Astrocyte (in vitro differentiated cells and primary cell): Measurements from ENCODE around the gene PPP6R2. TPM values are rescaled to one million over a fixed set of nuclear protein-coding genes. Genes with fewer than 3 reads are reported as not detected.

Experiments used
- DNase-seq: peaks from one replicate; pipeline ENCODE4 v3.0.0-alpha.2; 2010; ENCODE audit warnings: low read depth
- FAIRE-seq: peaks from 2 replicates; lab custom pipeline; 2011; peaks lifted over from hg19 to GRCh38; lab: Jason Lieb, UNC
- H2AFZ ChIP-seq: 2 replicates; pipeline ENCODE4 v1.6.0; 2012; ENCODE audit warnings: low read depth, low read length, inconsistent platforms
- H3K27ac ChIP-seq: 2 replicates; pipeline ENCODE4 v1.5.1; 2011; ENCODE audit warnings: low read depth, low read length, inconsistent platforms
- H3K27me3 ChIP-seq: 2 replicates; pipeline ENCODE4 v1.6.0; 2011; ENCODE audit warnings: low read length, inconsistent platforms; ENCODE audit not compliant: insufficient read depth
- H3K36me3 ChIP-seq: 2 replicates; pipeline ENCODE4 v1.5.1; 2011; ENCODE audit warnings: low read length, inconsistent platforms; ENCODE audit not compliant: insufficient read depth
- H3K4me1 ChIP-seq: 2 replicates; pipeline ENCODE4 v1.5.1; 2011; ENCODE audit warnings: low read length, inconsistent platforms; ENCODE audit not compliant: insufficient read depth
- H3K4me2 ChIP-seq: 2 replicates; pipeline ENCODE4 v1.6.0; 2012; ENCODE audit warnings: low read length, inconsistent platforms
- H3K4me3 ChIP-seq: 2 replicates; pipeline ENCODE4 v1.5.1; 2011; ENCODE audit warnings: low read depth, mild to moderate bottlenecking, low read length, inconsistent platforms; ENCODE audit not compliant: insufficient read depth
- H3K79me2 ChIP-seq: 2 replicates; pipeline ENCODE4 v1.6.0; 2012; ENCODE audit warnings: mild to moderate bottlenecking, low read length, inconsistent platforms; ENCODE audit not compliant: insufficient read depth
- H3K9ac ChIP-seq: 2 replicates; pipeline ENCODE4 v1.6.0; 2012; ENCODE audit warnings: mild to moderate bottlenecking, low read length, inconsistent platforms
- H3K9me3 ChIP-seq: 2 replicates; pipeline ENCODE4 v1.5.1; 2012; ENCODE audit warnings: low read depth, mild to moderate bottlenecking, low read length, inconsistent platforms; ENCODE audit not compliant: insufficient read depth
- H4K20me1 ChIP-seq: 2 replicates; pipeline ENCODE4 v1.6.0; 2012; ENCODE audit warnings: low read length, inconsistent platforms; ENCODE audit not compliant: insufficient read depth
- H3K27ac Mint-ChIP-seq: one replicate; pipeline ENCODE4 v1.8.0; 2021; ENCODE audit warnings: mild to moderate bottlenecking, mixed read lengths; ENCODE audit not compliant: unreplicated experiment
- H3K27me3 Mint-ChIP-seq: one replicate; pipeline ENCODE4 v1.8.0; 2021; ENCODE audit warnings: low read depth, mixed read lengths; ENCODE audit not compliant: unreplicated experiment
- H3K36me3 Mint-ChIP-seq: one replicate; pipeline ENCODE4 v1.8.0; 2021; ENCODE audit warnings: low read depth, mixed read lengths; ENCODE audit not compliant: unreplicated experiment
- H3K4me1 Mint-ChIP-seq: one replicate; pipeline ENCODE4 v1.8.0; 2021; ENCODE audit warnings: low read depth, mixed read lengths; ENCODE audit not compliant: unreplicated experiment
- H3K4me3 Mint-ChIP-seq: one replicate; pipeline ENCODE4 v1.8.0; 2021; ENCODE audit warnings: mild to moderate bottlenecking, moderate library complexity, mixed read lengths; ENCODE audit not compliant: unreplicated experiment
- H3K9me3 Mint-ChIP-seq: one replicate; pipeline ENCODE4 v1.8.0; 2021; ENCODE audit warnings: mild to moderate bottlenecking, mixed read lengths; ENCODE audit not compliant: unreplicated experiment
- EZH2 ChIP-seq: IDR thresholded peaks from 2 replicates; pipeline ENCODE4 v1.6.1; 2012; ENCODE audit warnings: mild to moderate bottlenecking, low read length, inconsistent platforms; ENCODE audit not compliant: insufficient read depth
- total RNA-seq: library from RNA; stranded (reverse); gene quantifications from 2 replicates; pipeline ENCODE4 v1.2.1, GENCODE V29; 2021
- TF ChIP-seq, protein P1 (sequence below): IDR thresholded peaks from 2 replicates; pipeline ENCODE4 v1.5.1; 2011; ENCODE audit warnings: low read depth, mild to moderate bottlenecking, inconsistent platforms, low read length, moderate library complexity; ENCODE audit not compliant: insufficient read depth

The PPP6R2 gene
- total RNA-seq, 1 donor from 2014 or later: 48.3 TPM

DNA sequence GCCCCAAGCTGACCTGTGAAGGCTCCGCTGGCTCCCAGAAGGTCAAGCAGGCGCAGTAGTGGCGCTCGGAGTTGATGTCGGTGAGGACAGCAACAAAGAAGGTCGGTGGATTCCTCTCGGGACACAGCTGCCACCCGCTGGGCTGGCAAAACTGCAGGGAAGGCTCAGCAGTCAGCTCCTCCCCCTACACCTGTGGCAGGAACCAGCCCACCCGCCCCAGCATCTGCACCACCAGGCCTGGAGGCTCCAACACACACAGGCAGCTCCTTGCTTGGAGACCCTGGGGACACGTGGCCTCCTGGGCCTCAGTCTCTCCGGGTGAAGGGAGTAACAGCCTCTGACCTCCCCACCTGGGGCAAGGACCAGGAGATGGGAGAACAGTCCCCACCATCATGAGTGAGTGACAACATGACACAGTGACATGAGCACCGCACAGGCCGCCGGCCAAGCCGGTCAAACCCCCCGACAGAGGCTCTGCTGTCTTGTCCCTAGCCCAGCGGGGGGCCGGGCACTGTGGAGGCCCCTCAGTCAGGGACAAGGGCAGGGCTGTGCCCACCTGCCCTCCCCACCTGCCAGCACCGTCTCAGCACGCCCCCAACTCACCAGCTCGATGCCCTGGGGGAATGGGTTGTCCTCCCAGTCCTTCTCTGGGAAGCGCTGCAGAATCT is 124.8 kb downstream of the PPP6R2 start:
- peaks cover 4% of the 10 kb centered on the region for H3K36me3 ChIP-seq
- no peak for TF ChIP-seq EZH2
- TF ChIP-seq, protein P1, sequence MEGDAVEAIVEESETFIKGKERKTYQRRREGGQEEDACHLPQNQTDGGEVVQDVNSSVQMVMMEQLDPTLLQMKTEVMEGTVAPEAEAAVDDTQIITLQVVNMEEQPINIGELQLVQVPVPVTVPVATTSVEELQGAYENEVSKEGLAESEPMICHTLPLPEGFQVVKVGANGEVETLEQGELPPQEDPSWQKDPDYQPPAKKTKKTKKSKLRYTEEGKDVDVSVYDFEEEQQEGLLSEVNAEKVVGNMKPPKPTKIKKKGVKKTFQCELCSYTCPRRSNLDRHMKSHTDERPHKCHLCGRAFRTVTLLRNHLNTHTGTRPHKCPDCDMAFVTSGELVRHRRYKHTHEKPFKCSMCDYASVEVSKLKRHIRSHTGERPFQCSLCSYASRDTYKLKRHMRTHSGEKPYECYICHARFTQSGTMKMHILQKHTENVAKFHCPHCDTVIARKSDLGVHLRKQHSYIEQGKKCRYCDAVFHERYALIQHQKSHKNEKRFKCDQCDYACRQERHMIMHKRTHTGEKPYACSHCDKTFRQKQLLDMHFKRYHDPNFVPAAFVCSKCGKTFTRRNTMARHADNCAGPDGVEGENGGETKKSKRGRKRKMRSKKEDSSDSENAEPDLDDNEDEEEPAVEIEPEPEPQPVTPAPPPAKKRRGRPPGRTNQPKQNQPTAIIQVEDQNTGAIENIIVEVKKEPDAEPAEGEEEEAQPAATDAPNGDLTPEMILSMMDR: no peak
- H3K27me3 Mint-ChIP-seq: no peaks in the 10 kb centered on the region
- H3K27me3 ChIP-seq: no peaks in the 10 kb centered on the region
- H2AFZ ChIP-seq: no peak overlapping the region
- no peak overlapping the region for H3K9ac ChIP-seq
- H3K9me3 Mint-ChIP-seq: no peaks in the 10 kb centered on the region
- peaks cover 19% of the 10 kb centered on the region for H3K4me1 ChIP-seq
- peaks cover 53% of the 10 kb centered on the region for H3K79me2 ChIP-seq
- H3K9me3 ChIP-seq: no peaks in the 10 kb centered on the region
- FAIRE-seq (no peak), DNase-seq (no peak)
- H3K4me1 Mint-ChIP-seq: peaks cover 10% of the 10 kb centered on the region
- H3K27ac Mint-ChIP-seq: no peak overlapping the region
- no peak overlapping the region for H3K4me3 ChIP-seq
- no peak overlapping the region for H3K27ac ChIP-seq
- H4K20me1 ChIP-seq: peaks cover 71% of the 10 kb centered on the region
- H3K4me2 ChIP-seq: no peak overlapping the region
- peaks cover 2% of the 10 kb centered on the region for H3K36me3 Mint-ChIP-seq
- no peak overlapping the region for H3K4me3 Mint-ChIP-seq

DNA sequence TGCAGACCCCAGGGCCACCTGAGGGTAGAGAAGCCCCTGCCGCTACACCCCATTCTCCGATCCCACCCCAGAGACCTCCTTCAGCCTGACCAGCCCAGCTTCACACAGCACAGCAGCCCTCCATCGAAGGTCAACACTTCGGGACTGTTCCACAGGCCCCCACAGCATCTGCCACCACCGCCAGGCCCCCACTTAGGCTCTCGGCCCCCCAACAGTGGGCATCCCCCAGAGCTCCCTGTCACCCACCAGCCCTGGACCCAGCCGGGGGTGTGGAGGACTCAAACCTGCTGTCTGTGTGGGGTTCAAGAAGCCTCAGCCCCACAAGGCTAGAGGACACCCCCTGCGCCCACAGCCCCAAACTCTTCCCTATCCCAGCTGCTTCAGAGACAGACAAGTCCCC is 125.5 kb downstream of the PPP6R2 start:
- no peaks in the 10 kb centered on the region for H3K27me3 Mint-ChIP-seq
- peaks cover 26% of the 10 kb centered on the region for H3K4me1 ChIP-seq
- H3K36me3 ChIP-seq: peaks cover 2% of the 10 kb centered on the region
- H3K4me3 Mint-ChIP-seq: peak overlapping the region; percentile 29
- FAIRE-seq (no peak), DNase-seq (no peak)
- TF ChIP-seq, protein P1: no peak
- TF ChIP-seq EZH2: no peak
- no peak overlapping the region for H3K9ac ChIP-seq
- no peak overlapping the region for H3K4me3 ChIP-seq
- no peaks in the 10 kb centered on the region for H3K9me3 Mint-ChIP-seq
- H3K27ac Mint-ChIP-seq: no peak overlapping the region
- H3K4me1 Mint-ChIP-seq: peaks cover 16% of the 10 kb centered on the region
- H3K4me2 ChIP-seq: no peak overlapping the region
- H3K27ac ChIP-seq: no peak overlapping the region
- H2AFZ ChIP-seq: no peak overlapping the region
- H3K79me2 ChIP-seq: peaks cover 60% of the 10 kb centered on the region
- no peaks in the 10 kb centered on the region for H3K9me3 ChIP-seq
- H3K36me3 Mint-ChIP-seq: peaks cover 4% of the 10 kb centered on the region
- peaks cover 72% of the 10 kb centered on the region for H4K20me1 ChIP-seq
- H3K27me3 ChIP-seq: no peaks in the 10 kb centered on the region
